Measurements from ENCODE around the gene ACTR2.
A peak's percentile ranks its signal among the peaks of the same experiment; 100 is the strongest.
"Not testable (repeated sequence)": the region's sequence is repeated elsewhere in the genome, so short reads cannot be mapped to it uniquely, and the experiment has no call there.

ACTR2 gene

DNA sequence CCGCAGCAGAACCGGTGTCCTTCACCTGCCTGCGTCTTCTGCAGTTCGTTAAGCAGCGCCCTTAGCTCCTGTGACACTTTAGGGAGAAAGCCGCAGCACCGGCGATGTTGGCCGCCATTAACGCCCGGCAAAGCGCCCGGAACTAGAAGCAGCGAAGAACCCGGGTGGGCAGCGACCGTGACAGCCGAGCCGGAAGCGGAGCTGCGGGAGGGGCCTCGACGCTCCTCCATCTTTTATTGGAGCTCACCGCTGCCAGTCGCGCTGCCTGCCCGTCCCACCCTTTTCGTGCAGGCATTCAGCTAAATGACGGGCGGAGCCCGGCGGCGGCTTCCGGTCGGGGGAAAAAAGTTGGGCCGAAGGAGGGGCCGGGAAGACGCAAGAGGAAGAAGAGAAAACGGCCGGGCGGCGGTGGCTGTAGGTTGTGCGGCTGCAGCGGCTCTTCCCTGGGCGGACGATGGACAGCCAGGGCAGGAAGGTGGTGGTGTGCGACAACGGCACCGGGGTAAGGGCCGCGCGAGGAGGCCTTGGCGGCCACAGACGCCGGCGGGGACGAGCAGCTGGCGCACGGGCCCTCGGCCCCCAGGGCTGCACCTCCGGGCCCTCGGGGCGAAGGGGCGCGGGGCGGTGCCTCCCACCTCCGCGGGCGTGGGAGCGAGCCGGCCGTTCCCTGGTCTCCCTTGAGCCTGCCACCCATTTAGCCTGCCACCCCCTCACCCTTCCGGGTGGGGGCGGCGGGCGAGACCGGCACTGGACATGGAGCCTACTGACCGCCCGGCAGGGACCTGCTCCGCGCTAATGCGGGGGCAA is at the start of gene ACTR2:
TSS of gene ACTR2 (plus strand) at position 376 of the 807 bp plus-strand sequence. CDS start at position 455, 79 bp downstream.
- TF ChIP-seq, protein P1, sequence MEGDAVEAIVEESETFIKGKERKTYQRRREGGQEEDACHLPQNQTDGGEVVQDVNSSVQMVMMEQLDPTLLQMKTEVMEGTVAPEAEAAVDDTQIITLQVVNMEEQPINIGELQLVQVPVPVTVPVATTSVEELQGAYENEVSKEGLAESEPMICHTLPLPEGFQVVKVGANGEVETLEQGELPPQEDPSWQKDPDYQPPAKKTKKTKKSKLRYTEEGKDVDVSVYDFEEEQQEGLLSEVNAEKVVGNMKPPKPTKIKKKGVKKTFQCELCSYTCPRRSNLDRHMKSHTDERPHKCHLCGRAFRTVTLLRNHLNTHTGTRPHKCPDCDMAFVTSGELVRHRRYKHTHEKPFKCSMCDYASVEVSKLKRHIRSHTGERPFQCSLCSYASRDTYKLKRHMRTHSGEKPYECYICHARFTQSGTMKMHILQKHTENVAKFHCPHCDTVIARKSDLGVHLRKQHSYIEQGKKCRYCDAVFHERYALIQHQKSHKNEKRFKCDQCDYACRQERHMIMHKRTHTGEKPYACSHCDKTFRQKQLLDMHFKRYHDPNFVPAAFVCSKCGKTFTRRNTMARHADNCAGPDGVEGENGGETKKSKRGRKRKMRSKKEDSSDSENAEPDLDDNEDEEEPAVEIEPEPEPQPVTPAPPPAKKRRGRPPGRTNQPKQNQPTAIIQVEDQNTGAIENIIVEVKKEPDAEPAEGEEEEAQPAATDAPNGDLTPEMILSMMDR (conservative IDR thresholded peaks at IDR 0.05; ENCODE audit: control insufficient read depth, insufficient read depth, low read depth, low read length): no peak
- peak; percentile 94 for DNase-seq (ENCODE audit: low read depth)
- H3K4me3 ChIP-seq (ENCODE audit: control insufficient read depth, low read depth, low read length): peak within 1 kb of the TSS; percentile 99

DNA sequence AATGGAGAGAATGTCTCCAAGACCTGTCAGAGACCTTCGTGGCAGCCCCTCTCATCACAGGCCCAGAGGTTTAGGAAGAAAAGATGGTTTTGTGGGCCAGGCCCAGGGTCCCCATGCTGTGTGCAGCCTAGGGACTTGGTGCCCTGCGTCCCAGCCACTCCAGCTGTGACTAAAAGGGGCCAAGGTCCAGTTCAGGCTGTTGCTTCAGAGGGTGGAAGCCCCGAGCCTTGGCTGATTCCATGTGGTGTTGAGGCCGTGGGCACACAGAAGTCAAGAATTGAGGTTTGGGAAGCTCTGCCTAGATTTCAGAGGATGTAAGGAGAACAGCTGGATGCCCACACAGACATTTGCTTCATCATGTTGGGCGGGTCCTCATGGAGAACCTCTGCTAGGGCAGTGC is 45.1 kb upstream of the ACTR2 start:
- TF ChIP-seq, protein P1 (conservative IDR thresholded peaks at IDR 0.05; ENCODE audit: control insufficient read depth, insufficient read depth, low read depth, low read length): no peak
- DNase-seq (ENCODE audit: low read depth): no peak
- H3K4me3 ChIP-seq (ENCODE audit: control insufficient read depth, low read depth, low read length): no peak overlapping the region

DNA sequence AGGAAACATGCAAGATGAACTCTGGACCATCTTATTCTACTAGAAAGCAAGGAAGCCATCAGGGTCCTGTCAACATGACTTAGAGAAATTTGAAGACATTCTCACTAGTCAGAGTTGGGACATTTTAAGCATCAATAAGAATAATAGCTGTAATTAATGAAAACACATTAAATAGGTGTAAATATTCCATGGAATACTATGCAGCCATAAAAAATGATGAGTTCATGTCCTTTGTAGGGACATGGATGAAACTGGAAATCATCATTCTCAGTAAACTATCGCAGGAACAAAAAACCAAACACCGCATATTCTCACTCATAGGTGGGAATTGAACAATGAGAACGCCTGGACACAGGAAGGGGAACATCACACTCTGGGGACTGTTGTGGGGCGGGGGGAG is 44.2 kb upstream of the ACTR2 start:
- not testable (repeated sequence) for DNase-seq (ENCODE audit: low read depth)

DNA sequence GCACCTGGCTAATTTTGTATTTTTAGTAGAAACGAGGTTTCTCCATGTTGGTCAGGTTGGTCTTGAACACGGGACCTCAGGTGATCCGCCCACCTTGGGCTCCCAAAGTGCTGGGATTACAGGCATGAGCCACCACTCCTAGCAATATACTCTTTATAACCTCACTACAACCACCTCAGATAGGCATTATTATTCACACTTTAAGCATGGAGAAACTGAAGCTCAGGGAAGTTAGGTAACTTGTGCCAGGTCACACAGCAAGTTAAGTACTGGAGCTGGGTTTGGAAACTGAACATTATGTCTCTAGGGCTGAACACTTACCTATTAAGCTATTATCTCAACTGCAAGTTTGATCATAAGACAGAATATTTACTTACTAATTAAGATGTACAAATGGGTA is 42.6 kb upstream of the ACTR2 start:
- TF ChIP-seq, protein P1 (conservative IDR thresholded peaks at IDR 0.05; ENCODE audit: control insufficient read depth, insufficient read depth, low read depth, low read length): no peak
- no peak overlapping the region for H3K4me3 ChIP-seq (ENCODE audit: control insufficient read depth, low read depth, low read length)
- no peak for DNase-seq (ENCODE audit: low read depth)

More for the DNA sequence above, 44.2 kb upstream of the ACTR2 start:
- not testable (repeated sequence) for H3K4me3 ChIP-seq (ENCODE audit: control insufficient read depth, low read depth, low read length)

DNA sequence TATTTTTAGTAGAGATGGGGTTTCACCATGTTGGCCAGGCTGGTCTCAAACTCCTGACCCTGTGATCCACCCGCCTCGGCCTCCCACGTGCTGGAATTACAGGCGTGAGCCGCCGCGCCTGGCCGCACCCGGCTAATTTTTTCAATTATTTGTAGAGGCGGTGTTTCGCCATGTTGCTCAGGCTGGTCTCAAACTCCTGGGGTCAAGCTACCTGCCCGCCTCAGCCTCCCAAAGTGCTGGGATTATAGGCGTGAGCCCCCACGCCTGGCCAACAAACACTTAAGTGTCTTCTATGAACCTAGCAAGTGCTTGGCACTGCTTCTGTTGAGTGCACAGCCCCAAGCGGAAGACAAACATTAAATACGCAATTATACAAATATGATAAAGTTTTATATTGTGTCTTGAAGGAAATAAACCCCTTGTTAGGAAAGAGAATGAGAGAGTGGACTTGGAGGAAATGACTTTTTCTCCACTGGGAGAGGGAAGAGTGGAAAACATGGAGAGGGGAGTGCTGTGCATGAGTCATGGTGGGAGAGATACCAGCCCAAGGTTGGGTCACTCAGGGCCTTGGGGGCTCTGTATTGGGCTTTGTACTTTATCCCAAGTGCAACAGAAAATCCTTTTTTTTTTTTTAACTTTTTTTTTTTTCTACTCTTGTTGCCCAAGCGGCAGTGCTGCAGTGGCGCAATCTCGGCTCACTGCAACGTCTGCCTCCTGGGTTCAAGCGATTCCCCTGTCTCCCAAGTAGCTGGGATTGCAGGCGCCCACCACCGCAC is 41.4 kb upstream of the ACTR2 start:
- TF ChIP-seq, protein P1 (conservative IDR thresholded peaks at IDR 0.05; ENCODE audit: control insufficient read depth, insufficient read depth, low read depth, low read length): no peak
- H3K4me3 ChIP-seq (ENCODE audit: control insufficient read depth, low read depth, low read length): no peak overlapping the region
- DNase-seq (ENCODE audit: low read depth): no peak

DNA sequence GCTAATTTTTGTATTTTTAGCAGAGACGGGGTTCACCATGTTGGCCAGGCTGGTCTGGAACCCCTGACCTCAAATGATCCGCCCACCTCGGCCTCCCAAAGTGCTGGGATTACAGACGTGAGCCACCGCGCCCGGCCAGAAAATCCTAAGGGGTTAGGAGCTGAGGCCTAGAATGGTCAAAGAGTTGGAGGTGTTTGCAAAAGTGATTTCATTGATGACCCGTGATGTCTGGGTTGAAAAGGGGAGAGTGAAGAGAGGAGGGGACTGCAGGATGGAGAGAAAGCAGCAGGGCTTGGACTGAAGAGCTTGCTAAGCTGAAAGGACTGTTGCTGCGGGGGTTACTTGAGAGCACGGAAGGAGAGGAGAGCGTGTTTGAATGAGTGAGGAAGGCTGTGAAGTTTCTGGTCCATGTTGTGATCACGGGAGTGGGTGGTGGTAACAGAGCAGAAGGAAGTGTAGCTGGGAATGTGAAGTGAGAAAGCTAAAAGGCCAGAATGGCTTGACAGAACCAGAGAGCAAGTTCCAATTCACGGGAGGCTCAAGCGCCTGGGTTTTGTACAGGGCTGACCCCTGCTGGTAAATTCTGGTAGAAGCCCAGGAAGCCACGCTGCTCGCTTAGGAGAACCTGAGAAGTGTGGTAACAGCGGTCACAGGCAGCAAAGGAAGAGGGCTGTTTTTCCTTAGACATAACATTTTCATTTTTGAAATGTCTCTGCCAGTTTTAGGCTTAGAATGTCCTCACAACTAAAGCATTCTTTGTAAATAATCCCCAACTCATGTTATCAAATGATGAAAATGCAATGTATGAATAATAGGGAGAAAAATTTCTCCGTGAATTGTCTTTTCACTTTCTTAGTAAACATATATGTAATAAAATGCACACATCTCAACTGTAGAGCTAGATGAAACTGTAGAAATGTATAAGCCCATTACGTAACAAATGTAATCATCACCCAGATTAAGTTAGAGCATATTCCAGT is 40.5 kb upstream of the ACTR2 start:
- no peak overlapping the region for H3K4me3 ChIP-seq (ENCODE audit: control insufficient read depth, low read depth, low read length)
- TF ChIP-seq, protein P1 (conservative IDR thresholded peaks at IDR 0.05; ENCODE audit: control insufficient read depth, insufficient read depth, low read depth, low read length): peak; percentile 92
- peak; percentile 78 for DNase-seq (ENCODE audit: low read depth)
